Activated CD4-positive, alpha-beta memory T cell treated with anti-CD3 and anti-CD28 coated beads for 36 hours (primary cell): ENCODE results near the gene C11orf21. TPM values are rescaled to one million over a fixed set of nuclear protein-coding genes. Genes with fewer than 3 reads are reported as not detected.

ENCODE experiments used
- CTCF ChIA-PET: fragments of 350-600 bp; sonication (Branson Sonifier 250); formaldehyde crosslinking; loops from one replicate; lab custom pipeline; 2021; ENCODE audit warnings: antibody characterized with exemption, inconsistent platforms; lab: Charles Lee
- POLR2A ChIA-PET: fragments of 350-600 bp; sonication (Branson Sonifier 250); formaldehyde crosslinking; loops from one replicate; lab custom pipeline; 2021; ENCODE audit warnings: antibody characterized with exemption; lab: Charles Lee
- DNase-seq: peaks from one replicate; pipeline ENCODE4 v3.0.0-alpha.2; 2020
- H3K27ac Mint-ChIP-seq: one replicate; pipeline ENCODE4 v1.8.0; 2021; ENCODE audit warnings: mixed read lengths
- H3K27me3 Mint-ChIP-seq: one replicate; pipeline ENCODE4 v1.8.0; 2021; ENCODE audit warnings: mixed read lengths
- H3K36me3 Mint-ChIP-seq: one replicate; pipeline ENCODE4 v1.8.0; 2021; ENCODE audit warnings: mixed read lengths
- H3K4me1 Mint-ChIP-seq: one replicate; pipeline ENCODE4 v1.8.0; 2021; ENCODE audit warnings: low read depth, mixed read lengths
- H3K4me3 Mint-ChIP-seq: one replicate; pipeline ENCODE4 v1.8.0; 2021; ENCODE audit warnings: mild to moderate bottlenecking, mixed read lengths
- H3K9me3 Mint-ChIP-seq: one replicate; pipeline ENCODE4 v1.8.0; 2021; ENCODE audit warnings: mixed read lengths
- intact Hi-C: fragments of 100-400 bp; cut with micrococcal nuclease; formaldehyde crosslinking; loops from one replicate; pipeline ENCODE4 v1.15.1; 2023
- total RNA-seq, 2 experiments: library from RNA; stranded (reverse); gene quantifications; one replicate each; pipeline ENCODE4 v1.2.3, GENCODE V29; 2021

C11orf21 gene
- total RNA-seq, 2 experiments from 2014 or later = 8.2 to 8.8 TPM

DNA sequence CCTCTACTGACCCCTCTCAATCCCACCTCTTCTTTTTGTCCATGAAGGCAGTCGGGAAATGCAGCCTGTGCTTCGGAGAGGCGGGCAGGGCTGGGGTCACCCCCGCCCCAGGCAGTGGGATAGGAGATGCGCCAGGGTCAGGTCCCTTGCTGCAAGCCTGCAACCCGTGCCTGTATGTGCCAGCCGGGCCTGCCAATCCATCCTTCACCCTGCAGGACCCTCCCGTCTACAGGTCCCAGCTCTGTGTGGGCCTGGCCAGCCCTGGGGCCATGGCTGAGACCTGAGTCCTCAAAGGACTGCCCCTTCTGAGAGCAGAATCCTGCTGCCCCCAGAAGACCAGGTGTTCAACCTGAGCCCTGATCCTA lies 42.3 kb downstream of the C11orf21 start:
- DNase-seq = no peak
- ChIA-PET CTCF (no interaction called here), POLR2A (no interaction called here)
- intact Hi-C loops = no loop called here
- Mint-ChIP-seq H3K27me3 (peaks cover 2% of the 10 kb centered on the region), H3K27ac (no peak overlapping the region), H3K9me3 (peaks cover 3% of the 10 kb centered on the region), H3K4me3 (no peak overlapping the region), H3K36me3 (no peaks in the 10 kb centered on the region), H3K4me1 (no peaks in the 10 kb centered on the region)

DNA sequence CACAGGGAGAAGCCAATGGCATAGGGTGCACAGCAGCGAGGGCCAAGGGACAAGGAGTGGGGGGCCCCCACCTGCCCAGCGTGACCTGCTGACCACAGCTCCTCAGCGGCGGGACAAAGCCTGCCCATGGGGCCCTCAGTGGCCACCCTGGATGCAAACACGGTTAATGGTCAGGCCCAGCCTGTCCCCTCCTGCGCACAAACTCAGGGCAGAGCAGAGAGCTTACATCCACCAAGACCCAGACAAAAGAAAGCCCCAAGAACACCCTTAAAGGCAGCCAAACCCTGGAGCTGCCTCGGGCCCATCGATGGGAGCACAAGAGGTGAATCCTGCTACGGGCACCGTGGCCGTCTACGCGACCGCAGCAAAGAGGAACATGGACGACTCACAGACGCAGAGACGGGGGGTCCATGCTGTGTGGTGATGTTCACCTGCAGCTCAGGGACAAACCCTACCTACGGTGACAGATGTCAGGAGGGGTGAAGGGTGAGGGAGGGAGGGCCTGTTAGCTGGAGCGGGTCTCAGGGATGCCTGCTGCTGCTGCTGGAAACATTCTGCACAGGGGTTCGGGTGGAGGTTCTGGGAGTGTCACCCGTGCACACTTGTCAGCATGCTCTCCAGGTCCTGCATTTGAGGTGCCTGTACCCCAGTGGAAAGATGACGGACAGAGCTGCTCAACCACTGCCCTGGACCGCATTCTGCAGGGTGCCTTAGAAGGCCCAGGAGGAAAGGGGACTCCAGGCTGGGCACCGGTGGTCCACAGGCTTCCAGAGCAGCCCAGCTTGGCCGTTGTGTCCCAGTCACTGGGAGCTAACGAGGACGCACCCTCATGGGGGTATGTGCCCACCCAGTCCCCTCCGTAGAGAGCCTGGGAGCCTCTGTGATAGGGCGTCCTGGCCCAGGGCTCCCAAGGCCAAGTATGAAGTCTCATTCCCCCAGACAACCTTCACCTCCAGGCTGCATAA lies 42.9 kb downstream of the C11orf21 start:
- intact Hi-C loops = no loop called here
- H3K4me3 Mint-ChIP-seq = no peak overlapping the region
- H3K36me3 Mint-ChIP-seq = no peaks in the 10 kb centered on the region
- H3K9me3 Mint-ChIP-seq = peaks cover 3% of the 10 kb centered on the region
- no peak overlapping the region for H3K27ac Mint-ChIP-seq
- POLR2A ChIA-PET = no interaction called here
- no peaks in the 10 kb centered on the region for H3K4me1 Mint-ChIP-seq
- no peak for DNase-seq
- H3K27me3 Mint-ChIP-seq = peaks cover 2% of the 10 kb centered on the region
- CTCF ChIA-PET = interaction anchor here (0.8 kb wide), 1 partner anchor 623 kb away, joined by 3 read pairs; no protein-coding TSS in a partner anchor

DNA sequence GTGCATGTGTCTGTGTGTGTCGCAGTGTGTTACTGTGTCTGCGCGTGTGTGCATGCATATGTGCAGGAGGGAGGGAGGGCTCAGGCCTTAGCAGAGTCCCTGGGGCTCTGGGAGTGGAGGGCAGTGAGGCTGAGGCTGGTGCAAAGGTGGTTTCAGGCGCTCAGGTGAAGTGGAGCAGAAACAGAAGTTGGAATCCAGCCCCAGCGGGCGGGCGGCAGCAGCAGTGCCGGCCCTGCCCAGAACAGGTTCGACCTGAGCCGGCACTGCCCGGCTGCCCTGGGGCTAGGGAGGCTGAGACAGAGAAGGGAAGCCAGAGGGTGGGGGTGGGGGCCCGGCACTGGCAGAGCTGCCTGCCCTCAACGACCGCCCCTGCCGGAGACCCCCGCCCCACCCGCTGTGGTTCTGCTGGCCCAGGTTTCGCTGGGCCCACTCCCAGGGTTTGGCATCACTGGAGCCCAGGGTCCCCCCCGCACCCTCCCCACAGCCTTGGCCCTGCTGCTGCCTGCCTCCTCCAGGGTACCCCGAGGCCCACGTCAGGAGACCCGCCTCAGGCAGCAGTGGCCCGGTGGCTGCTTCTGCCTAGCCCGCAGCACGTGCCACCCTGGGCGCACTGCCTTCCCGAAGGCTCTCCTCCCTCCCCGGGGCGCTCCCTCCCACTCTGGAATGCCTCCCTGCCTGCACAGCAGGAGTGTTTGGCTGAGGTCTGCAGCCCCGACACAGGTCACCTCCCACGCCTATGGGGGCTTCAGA lies 44.6 kb downstream of the C11orf21 start:
- intact Hi-C loops = no loop called here
- Mint-ChIP-seq H3K9me3 (peaks cover 3% of the 10 kb centered on the region), H3K27me3 (peaks cover 2% of the 10 kb centered on the region), H3K4me1 (no peaks in the 10 kb centered on the region), H3K36me3 (no peaks in the 10 kb centered on the region), H3K27ac (no peak overlapping the region), H3K4me3 (no peak overlapping the region)
- DNase-seq = no peak
- ChIA-PET CTCF (no interaction called here), POLR2A (no interaction called here)

DNA sequence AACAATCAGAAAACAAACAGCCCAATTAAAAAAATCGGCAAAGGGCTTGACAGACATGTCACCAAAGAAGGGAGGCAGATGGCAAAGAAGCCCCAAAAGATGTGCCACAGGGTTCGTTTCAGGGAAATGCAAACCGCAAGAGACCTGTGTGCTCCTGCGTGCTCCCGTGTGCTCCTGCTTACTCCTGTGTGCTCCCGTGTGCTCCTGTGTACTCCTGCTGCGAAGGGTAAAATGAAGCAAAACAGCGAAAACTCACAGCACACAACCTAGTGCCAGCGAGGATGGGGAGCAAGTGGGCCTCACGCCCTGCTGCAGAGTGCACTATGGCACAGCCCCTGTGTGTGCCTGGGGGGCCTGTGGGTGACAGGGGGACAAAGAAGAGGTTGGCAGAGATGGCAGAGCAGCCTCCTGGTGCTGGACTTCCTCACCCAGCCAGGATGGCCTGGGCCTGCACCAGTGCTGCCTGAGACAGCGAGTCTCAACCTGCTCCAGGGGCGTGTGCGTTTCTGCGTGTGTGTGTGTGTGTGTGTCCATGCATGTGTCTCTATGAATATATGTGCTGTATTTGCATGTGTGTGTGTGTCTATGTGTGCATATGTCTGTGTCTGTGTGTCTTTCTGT lies 45.3 kb downstream of the C11orf21 start:
- intact Hi-C loops = no loop called here
- CTCF ChIA-PET = no interaction called here
- POLR2A ChIA-PET = no interaction called here
- no peak overlapping the region for H3K27ac Mint-ChIP-seq
- H3K9me3 Mint-ChIP-seq = peaks cover 3% of the 10 kb centered on the region
- no peaks in the 10 kb centered on the region for H3K36me3 Mint-ChIP-seq
- no peak for DNase-seq
- H3K27me3 Mint-ChIP-seq = peaks cover 2% of the 10 kb centered on the region
- H3K4me3 Mint-ChIP-seq = no peak overlapping the region
- no peaks in the 10 kb centered on the region for H3K4me1 Mint-ChIP-seq

DNA sequence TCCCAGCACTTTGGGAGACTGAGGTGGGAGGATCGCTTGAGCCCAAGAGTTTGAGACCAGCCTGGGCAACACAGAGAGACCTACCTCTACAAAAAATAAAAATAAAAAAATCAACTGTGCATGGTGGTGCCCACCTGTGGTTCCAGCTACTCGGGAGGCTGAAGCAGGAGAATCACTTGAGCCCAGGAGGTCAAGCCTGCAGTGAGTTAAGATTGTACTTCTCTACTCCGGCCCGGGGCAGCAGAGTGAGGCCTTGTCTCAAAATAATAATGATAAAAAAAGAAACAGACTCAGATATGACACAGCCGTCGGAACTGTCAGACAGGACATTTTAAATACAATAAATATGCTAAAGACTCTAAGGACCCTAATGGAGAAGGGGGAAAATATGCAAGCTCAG lies 49.7 kb downstream of the C11orf21 start:
- Mint-ChIP-seq H3K4me1 (no peaks in the 10 kb centered on the region), H3K27me3 (peaks cover 4% of the 10 kb centered on the region), H3K4me3 (no peak overlapping the region), H3K36me3 (no peaks in the 10 kb centered on the region), H3K9me3 (peaks cover 3% of the 10 kb centered on the region), H3K27ac (no peak overlapping the region)
- no peak for DNase-seq
- POLR2A ChIA-PET = no interaction called here
- intact Hi-C loops = no loop called here
- CTCF ChIA-PET = no interaction called here

DNA sequence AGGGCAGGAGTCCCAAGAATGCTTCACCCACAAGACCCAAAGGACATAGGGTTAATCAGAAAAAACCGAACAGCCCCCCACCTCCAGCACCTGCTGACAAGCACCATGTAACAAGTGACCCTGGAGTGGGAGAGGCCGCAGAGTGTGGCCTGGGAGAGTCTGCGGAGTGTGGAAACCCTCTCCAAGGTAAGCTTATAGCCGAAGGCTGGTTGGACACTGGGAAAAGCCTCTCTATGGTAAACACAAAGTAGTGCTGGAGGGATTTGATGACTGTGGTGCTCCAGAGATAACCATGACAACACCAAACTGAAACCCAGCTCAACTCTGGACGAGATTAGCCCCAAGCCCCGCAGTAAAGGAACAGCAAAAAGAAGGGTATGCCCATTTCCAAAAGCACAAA lies 50.6 kb downstream of the C11orf21 start:
- ChIA-PET CTCF (no interaction called here), POLR2A (no interaction called here)
- peaks cover 6% of the 10 kb centered on the region for H3K27me3 Mint-ChIP-seq
- H3K36me3 Mint-ChIP-seq = no peaks in the 10 kb centered on the region
- intact Hi-C loops = no loop called here
- peaks cover 3% of the 10 kb centered on the region for H3K9me3 Mint-ChIP-seq
- H3K4me1 Mint-ChIP-seq = no peaks in the 10 kb centered on the region
- no peak overlapping the region for H3K27ac Mint-ChIP-seq
- no peak overlapping the region for H3K4me3 Mint-ChIP-seq
- DNase-seq = no peak

DNA sequence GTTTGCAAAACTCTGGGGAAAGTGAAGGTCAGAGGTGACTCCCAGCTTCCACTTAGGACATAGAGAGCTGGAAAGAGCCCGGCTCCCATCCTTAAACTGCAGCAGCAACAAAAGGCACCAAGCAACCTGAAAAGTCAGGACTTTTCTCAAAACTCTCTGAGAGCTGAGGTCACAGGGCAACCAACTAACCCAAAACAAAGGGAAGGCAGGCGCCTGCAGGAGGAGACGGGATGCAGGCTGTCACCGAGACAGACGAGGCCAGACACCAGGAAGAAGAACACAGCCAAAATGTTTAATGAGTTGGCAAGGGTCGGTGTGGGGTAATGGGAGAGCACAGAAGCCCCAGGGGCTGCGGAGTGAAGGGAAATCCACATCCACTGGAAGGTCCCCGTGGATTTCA lies 51.2 kb downstream of the C11orf21 start:
- intact Hi-C loops = no loop called here
- CTCF ChIA-PET = interaction anchor here (0.8 kb wide), 1 partner anchor 12 kb away, joined by 3 read pairs; no protein-coding TSS in a partner anchor
- POLR2A ChIA-PET = no interaction called here
- no peak overlapping the region for H3K4me3 Mint-ChIP-seq
- no peaks in the 10 kb centered on the region for H3K36me3 Mint-ChIP-seq
- peaks cover 3% of the 10 kb centered on the region for H3K9me3 Mint-ChIP-seq
- H3K4me1 Mint-ChIP-seq = no peaks in the 10 kb centered on the region
- no peak overlapping the region for H3K27ac Mint-ChIP-seq
- H3K27me3 Mint-ChIP-seq = peaks cover 6% of the 10 kb centered on the region
- DNase-seq = no peak

DNA sequence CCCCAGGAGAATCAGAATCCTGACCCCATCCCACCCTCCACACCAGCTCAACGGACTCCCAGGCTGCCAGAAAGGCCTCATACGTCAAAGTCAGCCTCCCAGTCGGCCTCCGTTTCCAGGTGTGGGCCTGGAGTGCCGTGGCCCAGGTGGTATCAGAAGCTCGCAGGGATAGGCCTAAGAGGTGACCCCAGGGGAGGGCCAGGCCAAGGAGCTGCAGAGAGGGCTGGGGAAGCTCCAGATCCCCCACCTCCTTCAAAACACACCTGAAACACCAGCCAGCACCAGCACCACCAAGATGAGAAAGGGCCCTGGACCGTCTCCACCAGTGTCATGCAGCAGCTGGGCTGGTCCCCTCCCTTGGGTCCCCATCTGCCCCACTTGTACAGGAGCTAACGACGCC lies 51.7 kb downstream of the C11orf21 start:
- Mint-ChIP-seq H3K9me3 (peaks cover 3% of the 10 kb centered on the region), H3K27me3 (peaks cover 6% of the 10 kb centered on the region), H3K4me1 (no peaks in the 10 kb centered on the region), H3K27ac (no peak overlapping the region), H3K36me3 (no peaks in the 10 kb centered on the region), H3K4me3 (no peak overlapping the region)
- CTCF ChIA-PET = interaction anchor here (0.8 to 0.9 kb wide), 2 partner anchors 12 to 171 kb away, joined by 3 to 4 read pairs; no protein-coding TSS in a partner anchor
- POLR2A ChIA-PET = no interaction called here
- intact Hi-C loops = no loop called here
- DNase-seq = no peak

DNA sequence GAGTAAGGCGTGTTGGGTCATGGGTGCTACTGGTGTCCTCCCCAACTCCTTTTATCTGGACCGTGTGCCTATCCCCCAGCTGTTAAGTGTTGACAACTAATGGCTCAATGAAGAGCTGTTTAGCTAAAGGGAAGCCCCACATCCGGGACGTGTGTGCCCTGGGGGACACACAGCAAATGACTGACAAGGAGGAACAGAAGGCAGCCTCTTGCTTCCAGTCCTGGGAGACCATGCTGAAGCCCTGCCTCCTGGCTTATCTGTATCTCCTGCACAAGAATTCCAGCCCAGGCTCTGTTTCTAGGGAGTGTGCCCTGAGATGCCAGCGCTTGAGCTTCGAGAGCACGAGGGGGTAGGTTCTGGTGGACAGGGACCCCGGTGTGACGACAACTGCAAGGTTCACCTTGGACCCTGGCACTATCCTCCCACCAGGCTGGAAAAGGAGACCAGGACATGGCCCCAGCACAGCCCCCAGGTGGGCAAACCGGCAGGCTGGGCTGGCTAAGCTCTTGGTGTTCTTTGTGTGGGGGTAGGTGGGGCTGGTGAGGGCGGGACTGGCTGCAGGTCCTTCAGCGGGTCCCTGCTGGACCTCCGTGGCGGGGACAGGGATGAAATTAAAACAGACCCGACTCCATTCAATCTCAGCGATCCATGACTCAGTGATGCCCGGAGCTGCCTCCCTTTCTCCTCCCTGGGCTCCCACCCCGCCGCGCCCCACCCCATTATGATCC lies 52.4 kb downstream of the C11orf21 start:
- Mint-ChIP-seq H3K4me3 (no peak overlapping the region), H3K4me1 (no peaks in the 10 kb centered on the region), H3K27ac (no peak overlapping the region), H3K9me3 (no peaks in the 10 kb centered on the region), H3K36me3 (no peaks in the 10 kb centered on the region), H3K27me3 (peaks cover 6% of the 10 kb centered on the region)
- ChIA-PET CTCF (interaction anchor here (0.5 to 0.9 kb wide), 2 partner anchors 56 to 172 kb away, joined by 3 to 4 read pairs; no protein-coding TSS in a partner anchor), POLR2A (no interaction called here)
- DNase-seq = no peak
- intact Hi-C loops = no loop called here

DNA sequence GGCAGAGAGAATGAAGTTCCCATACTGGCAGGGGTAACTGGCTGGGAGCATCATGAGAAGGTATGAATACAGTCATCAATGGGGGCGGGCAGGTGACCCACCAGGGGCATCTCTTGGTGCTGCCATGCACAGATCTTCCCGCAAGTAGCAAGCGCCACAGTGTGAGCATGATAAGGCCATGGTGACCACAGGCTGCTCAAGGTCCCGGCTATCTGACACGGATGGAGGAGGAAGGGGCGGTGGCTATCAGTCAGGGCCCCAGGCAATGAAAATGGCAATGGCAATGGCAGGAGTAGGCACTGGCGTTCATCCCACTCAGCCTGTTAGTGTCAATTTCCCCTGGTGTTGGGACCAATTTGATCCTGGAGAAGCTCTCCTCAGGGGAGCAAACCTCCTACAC lies 53.0 kb downstream of the C11orf21 start:
- Mint-ChIP-seq H3K36me3 (no peaks in the 10 kb centered on the region), H3K27me3 (peaks cover 6% of the 10 kb centered on the region), H3K9me3 (no peaks in the 10 kb centered on the region), H3K27ac (no peak overlapping the region), H3K4me3 (no peak overlapping the region), H3K4me1 (no peaks in the 10 kb centered on the region)
- DNase-seq = no peak
- intact Hi-C loops = no loop called here
- ChIA-PET POLR2A (no interaction called here), CTCF (no interaction called here)

DNA sequence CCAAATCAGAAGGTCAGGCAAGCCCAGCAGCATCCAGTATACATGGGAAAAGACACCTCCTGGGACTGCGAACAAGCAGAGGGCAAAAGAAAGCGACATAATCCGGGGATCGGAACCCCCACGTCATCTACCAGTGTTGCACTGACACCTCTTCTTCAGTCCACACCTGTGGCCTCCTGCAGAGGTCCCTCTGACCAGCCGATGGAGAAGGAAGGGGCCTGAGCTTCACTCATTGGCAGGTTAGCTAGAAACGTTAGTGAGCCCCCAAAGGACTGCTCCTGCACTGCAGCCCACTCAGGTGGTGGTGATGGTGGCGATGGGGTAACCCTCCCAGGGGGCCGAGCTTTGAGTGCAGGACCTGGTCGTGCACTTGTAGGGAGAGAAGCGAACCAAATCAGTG lies 53.5 kb downstream of the C11orf21 start:
- Mint-ChIP-seq H3K4me1 (no peaks in the 10 kb centered on the region), H3K27ac (no peak overlapping the region), H3K27me3 (peaks cover 6% of the 10 kb centered on the region), H3K9me3 (no peaks in the 10 kb centered on the region), H3K36me3 (no peaks in the 10 kb centered on the region), H3K4me3 (no peak overlapping the region)
- ChIA-PET CTCF (no interaction called here), POLR2A (no interaction called here)
- DNase-seq = no peak
- intact Hi-C loops = no loop called here
